Lung (tissue), 12 donors: ENCODE results near the gene RGS10. TPM values are rescaled to one million over a fixed set of nuclear protein-coding genes. Genes with fewer than 3 reads are reported as not detected.
A peak's percentile ranks its signal among the peaks of the same experiment; 100 is the strongest.

Experiments used
- ATAC-seq: fragments of 200-7000 bp; cut with Tn5 transposase; one replicate; pipeline ENCODE4 v1.9.1; 2020; ENCODE audit warnings: moderate number of reproducible peaks; ENCODE audit not compliant: insufficient read depth, low FRiP score
- DNase-seq, 3 donors: peaks; one replicate each; pipeline ENCODE4 v3.0.0-alpha.2; 2013 to 2017
- H3K27ac ChIP-seq, 2 donors: one replicate each; pipeline ENCODE4 v1.5.1; 2013; ENCODE audit warnings: mild to moderate bottlenecking in 2 of 2, moderate library complexity in 2 of 2, control low read depth in 1 of 2, inconsistent platforms in 1 of 2, low read depth in 1 of 2, low read length in 1 of 2
- H3K27me3 ChIP-seq, 3 donors: one replicate each; pipeline ENCODE4 v1.5.1; 2013; ENCODE audit warnings: low read length in 2 of 3; ENCODE audit not compliant: control insufficient read depth in 3 of 3, insufficient read depth in 3 of 3
- H3K36me3 ChIP-seq, 4 donors: one replicate each; pipeline ENCODE4 v1.5.1; 2013; ENCODE audit warnings: low read length in 4 of 4, mild to moderate bottlenecking in 1 of 4, moderate library complexity in 1 of 4; ENCODE audit not compliant: control insufficient read depth in 4 of 4, insufficient read depth in 4 of 4
- H3K4me1 ChIP-seq, 5 donors: one replicate each; pipeline ENCODE4 v1.5.1; 2013; ENCODE audit warnings: low read length in 5 of 5, mild to moderate bottlenecking in 2 of 5, moderate library complexity in 1 of 5; ENCODE audit not compliant: control insufficient read depth in 5 of 5, insufficient read depth in 5 of 5
- H3K4me3 ChIP-seq: one replicate; pipeline ENCODE4 v1.5.1; 2013; ENCODE audit warnings: mild to moderate bottlenecking, control low read depth, moderate library complexity
- H3K9ac ChIP-seq, 2 donors: one replicate each; pipeline ENCODE4 v1.5.1; 2013; ENCODE audit warnings: low read length in 2 of 2, control low read depth in 1 of 2; ENCODE audit not compliant: insufficient read depth in 1 of 2
- H3K9me3 ChIP-seq, 4 donors: one replicate each; pipeline ENCODE4 v1.5.1; 2013; ENCODE audit warnings: low read length in 3 of 4, mild to moderate bottlenecking in 1 of 4, moderate library complexity in 1 of 4; ENCODE audit not compliant: control insufficient read depth in 4 of 4, insufficient read depth in 3 of 4
- WGBS, 2 donors: extraction: QIAGEN DNeasy Blood & Tissue Kit; methylation state at CpG; one replicate each; pipeline ENCODE4 v1.1.7; 2013; 5-methylcytosine and 5-hydroxymethylcytosine counted together
- polyA plus RNA-seq, 2 donors: library from polyadenylated mRNA; stranded (reverse); fragments of 200-250 nt; gene quantifications; one replicate each; pipeline ENCODE4 v1.2.1, GENCODE V29; 2013
- total RNA-seq, 2 donors: library from RNA; depleted of rRNA in 1 of 2; stranded (reverse); fragments of >200 nt in 1 of 2; gene quantifications; one replicate each; pipeline ENCODE4 v1.2.1, GENCODE V29; 2014 to 2021
- TF ChIP-seq, protein P1 (sequence below): IDR thresholded peaks from 2 replicates; pipeline ENCODE4 v1.5.1; 2012; ENCODE audit warnings: mild to moderate bottlenecking; ENCODE audit errors: control extremely low read depth, extremely low read depth
- donor health status: control.
- donor health status: control.
- donor health status: Bipolar disorder and iron deficiency.
- donor health status: healthy.
- donor health status: DM: yes; HTN: yes; CAD: no.

The RGS10 gene
- total and polyA plus RNA-seq, 4 donors: 17.0 to 43.4 (median 29.8) TPM

DNA sequence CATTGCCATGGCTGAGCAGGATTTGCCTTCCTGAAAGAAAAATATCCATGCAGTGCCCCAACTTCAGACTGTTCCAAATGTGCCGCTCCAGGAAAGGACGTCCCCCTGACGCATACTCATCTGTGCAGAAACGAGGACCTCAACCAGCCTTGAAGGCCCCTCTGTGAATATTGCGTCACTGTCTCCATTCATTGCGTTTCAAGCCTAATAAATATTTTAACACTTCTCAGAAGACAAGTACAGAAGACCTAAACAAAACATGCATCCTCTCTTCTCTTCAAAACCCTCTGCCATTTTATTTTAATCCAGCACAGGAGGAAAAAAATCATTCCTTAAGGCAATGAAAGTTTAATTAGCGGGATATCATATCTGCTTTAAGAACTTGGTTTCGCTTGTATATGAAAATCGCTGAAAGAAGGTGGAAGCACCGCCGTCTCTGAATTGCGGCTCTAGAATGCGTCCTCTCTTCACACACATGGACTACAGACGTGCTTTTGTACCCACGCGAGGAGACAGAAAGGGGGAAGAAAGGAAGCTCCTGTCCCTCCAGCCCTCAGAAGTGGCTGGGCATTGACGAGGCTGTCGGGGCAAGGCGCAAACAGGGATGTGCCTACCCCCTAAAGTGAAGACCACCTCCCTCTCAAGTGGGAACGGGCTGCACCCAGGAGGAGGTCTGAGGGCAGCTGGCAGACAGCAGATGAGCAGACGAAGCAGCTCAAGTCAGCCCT lies 36.8 kb downstream of the RGS10 start:
- H3K4me3 ChIP-seq: no peak overlapping the region
- no peaks in the 10 kb centered on the region for H3K9me3 ChIP-seq
- DNase-seq (no peak), ATAC-seq (no peak)
- H3K4me1 ChIP-seq: peaks cover 0 to 9% (median 0%) of the 10 kb centered on the region in 5 donors
- H3K27me3 ChIP-seq: peaks cover 0 to 14% (median 0%) of the 10 kb centered on the region in 3 donors
- no peak overlapping the region for H3K9ac ChIP-seq
- 82 to 83% methylated on average over 21 of the region's 21 CpGs for WGBS, 2 donors
- no peak overlapping the region for H3K27ac ChIP-seq
- H3K36me3 ChIP-seq: no peaks in the 10 kb centered on the region
- TF ChIP-seq, protein P1, sequence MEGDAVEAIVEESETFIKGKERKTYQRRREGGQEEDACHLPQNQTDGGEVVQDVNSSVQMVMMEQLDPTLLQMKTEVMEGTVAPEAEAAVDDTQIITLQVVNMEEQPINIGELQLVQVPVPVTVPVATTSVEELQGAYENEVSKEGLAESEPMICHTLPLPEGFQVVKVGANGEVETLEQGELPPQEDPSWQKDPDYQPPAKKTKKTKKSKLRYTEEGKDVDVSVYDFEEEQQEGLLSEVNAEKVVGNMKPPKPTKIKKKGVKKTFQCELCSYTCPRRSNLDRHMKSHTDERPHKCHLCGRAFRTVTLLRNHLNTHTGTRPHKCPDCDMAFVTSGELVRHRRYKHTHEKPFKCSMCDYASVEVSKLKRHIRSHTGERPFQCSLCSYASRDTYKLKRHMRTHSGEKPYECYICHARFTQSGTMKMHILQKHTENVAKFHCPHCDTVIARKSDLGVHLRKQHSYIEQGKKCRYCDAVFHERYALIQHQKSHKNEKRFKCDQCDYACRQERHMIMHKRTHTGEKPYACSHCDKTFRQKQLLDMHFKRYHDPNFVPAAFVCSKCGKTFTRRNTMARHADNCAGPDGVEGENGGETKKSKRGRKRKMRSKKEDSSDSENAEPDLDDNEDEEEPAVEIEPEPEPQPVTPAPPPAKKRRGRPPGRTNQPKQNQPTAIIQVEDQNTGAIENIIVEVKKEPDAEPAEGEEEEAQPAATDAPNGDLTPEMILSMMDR: no peak

DNA sequence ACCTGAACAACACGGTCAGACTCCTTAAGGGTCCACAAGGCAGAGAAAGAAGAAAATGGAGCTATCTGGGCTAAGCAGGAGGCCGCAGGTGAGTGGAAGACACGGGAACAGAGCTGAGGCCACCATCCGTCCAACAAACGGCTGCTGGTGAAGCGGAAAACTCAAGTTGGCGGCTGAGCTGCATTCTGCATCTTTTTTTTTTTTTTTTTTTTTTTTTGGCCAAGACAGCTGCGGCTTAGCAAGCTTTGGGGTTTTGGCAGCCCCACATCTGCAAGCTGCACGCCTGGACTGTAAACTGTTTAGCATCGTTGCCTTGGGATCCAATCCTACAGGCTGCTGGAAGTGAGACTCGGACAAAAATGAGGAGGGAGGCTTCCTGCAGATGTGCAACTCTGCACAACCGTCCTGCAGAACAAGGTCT lies 37.4 kb downstream of the RGS10 start:
- ATAC-seq (no peak), DNase-seq (peak; percentile 87 to 95 (median 94))
- WGBS, 2 donors: 81 to 92% methylated on average over 12 of the region's 12 CpGs
- no peak overlapping the region for H3K4me3 ChIP-seq
- no peaks in the 10 kb centered on the region for H3K9me3 ChIP-seq
- no peak overlapping the region for H3K27ac ChIP-seq
- TF ChIP-seq, protein P1: no peak
- H3K9ac ChIP-seq: no peak overlapping the region
- peaks cover 0 to 12% (median 0%) of the 10 kb centered on the region in 5 donors for H3K4me1 ChIP-seq
- no peaks in the 10 kb centered on the region for H3K36me3 ChIP-seq
- H3K27me3 ChIP-seq: peaks cover 0 to 14% (median 0%) of the 10 kb centered on the region in 3 donors

DNA sequence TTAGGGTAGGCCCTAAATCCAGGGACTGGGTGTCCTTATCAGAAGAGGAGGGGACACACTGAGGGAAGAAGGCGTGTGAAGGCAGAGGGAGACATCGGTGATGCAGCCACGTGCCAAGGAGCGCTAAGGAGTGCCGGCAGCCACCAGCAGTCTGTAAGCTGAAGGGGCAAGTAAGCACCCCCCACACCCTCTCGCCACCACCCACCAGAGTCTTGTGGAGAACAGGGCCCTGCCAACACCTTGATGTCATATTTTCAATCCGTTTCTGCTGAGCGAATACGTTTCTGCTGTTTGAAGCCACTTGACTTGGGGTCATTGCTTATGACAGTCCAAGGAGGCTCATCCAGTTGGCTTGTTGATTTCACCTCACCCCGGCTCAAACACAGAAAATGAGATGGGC lies 37.9 kb downstream of the RGS10 start:
- peaks cover 0 to 14% (median 0%) of the 10 kb centered on the region in 3 donors for H3K27me3 ChIP-seq
- H3K4me1 ChIP-seq: peaks cover 0 to 16% (median 5%) of the 10 kb centered on the region in 5 donors
- 93 to 97% methylated on average over 10 of the region's 10 CpGs for WGBS, 2 donors
- DNase-seq (no peak), ATAC-seq (no peak)
- TF ChIP-seq, protein P1: no peak
- no peak overlapping the region for H3K27ac ChIP-seq
- H3K9me3 ChIP-seq: no peaks in the 10 kb centered on the region
- no peaks in the 10 kb centered on the region for H3K36me3 ChIP-seq
- no peak overlapping the region for H3K9ac ChIP-seq
- no peak overlapping the region for H3K4me3 ChIP-seq
